ENCODE measurements around the gene CAMKK1. TPM values are rescaled to one million over a fixed set of nuclear protein-coding genes. Genes with fewer than 3 reads are reported as not detected.

Gene CAMKK1
- total and polyA plus RNA-seq, 2 donors (not counting 3 experiments of a cell fraction or from before 2014, with no cell fraction given), result 4.5 to 6.1 TPM

DNA sequence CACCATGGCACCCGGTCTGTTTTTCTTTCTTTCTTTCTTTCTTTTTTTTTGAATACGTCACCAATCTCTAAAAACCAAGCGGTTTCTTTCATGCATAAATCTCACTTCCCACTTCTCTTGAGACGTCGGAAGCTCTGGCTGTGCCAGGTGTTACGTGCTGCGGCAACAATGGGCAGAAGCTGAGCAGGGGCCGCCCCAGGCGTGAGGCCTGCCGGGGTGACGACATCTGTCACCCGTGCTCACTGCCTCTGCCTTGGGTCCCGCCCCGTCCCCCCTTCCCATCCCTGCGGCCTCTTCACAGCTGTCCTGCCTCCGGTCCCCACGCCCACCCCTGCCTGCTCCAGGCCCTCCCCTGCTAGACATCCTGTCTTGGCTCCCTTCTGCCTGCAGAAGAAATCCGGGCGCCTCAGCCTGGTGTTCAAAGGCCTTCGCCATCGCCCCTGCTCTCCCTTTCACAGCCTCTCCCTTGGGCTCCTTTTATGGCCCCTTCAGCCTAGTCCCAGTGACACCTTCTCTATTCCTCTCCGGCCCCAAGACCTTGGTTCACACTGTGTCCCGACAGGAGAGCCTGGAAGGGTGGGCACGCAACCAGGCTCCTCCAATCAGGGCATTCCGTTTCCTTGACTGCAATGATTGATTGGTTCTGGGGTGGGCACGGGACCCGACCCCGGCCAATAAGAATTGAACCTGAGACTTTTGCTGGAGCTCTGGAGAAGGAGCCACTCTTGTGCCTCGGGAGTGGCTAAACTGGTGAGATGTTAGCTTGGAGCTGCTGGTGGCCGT is 18.6 kb upstream of the CAMKK1 start:
- Histone ChIP-seq H3K4me3 (replicated peaks in 1 of 3; ENCODE audit: insufficient read depth in 1 of 3, low read depth in 1 of 3, low read length in 3 of 3) (no peak overlapping the region), H2AFZ (ENCODE audit: low read depth, low read length) (no peak overlapping the region), H3K27me3 (ENCODE audit: control insufficient read depth in 2 of 2, insufficient read depth in 2 of 2, low read length in 2 of 2) (no peaks in the 10 kb centered on the region), H3K9me3 (replicated peaks; ENCODE audit: control insufficient read depth, insufficient read depth, low read length) (no peaks in the 10 kb centered on the region), H3K9me1 (replicated peaks; ENCODE audit: control insufficient read depth, extremely low read depth, insufficient read depth, low read length) (no peaks in the 10 kb centered on the region), H3K27ac (ENCODE audit: insufficient read depth, low read depth, low read length) (no peak overlapping the region), H3K4me1 (ENCODE audit: control insufficient read depth, extremely low read depth, insufficient read depth, low read length) (peaks cover 4% of the 10 kb centered on the region), H4K20me1 (replicated peaks; ENCODE audit: control insufficient read depth, extremely low read depth, insufficient read depth, low read length) (no peaks in the 10 kb centered on the region), H3K36me3 (ENCODE audit: control insufficient read depth in 2 of 2, extremely low read depth in 1 of 2, insufficient read depth in 2 of 2, low read length in 2 of 2) (no peaks in the 10 kb centered on the region), H3K4me2 (ENCODE audit: insufficient read depth, low read length) (no peak overlapping the region), H3K79me2 (ENCODE audit: control insufficient read depth, insufficient read depth, low read length) (no peaks in the 10 kb centered on the region), H3K9ac (replicated peaks; ENCODE audit: extremely low read depth, insufficient read depth, low read length) (no peak overlapping the region)
- dilution Hi-C loops (cut with MboI; ENCODE audit: extremely low pct_ligation_motif_present, low sequenced_read_pairs) (no loop called here), intact Hi-C loops (cut with micrococcal nuclease) (no loop called here)
- no peak for DNase-seq (ENCODE audit: low read depth, low spot score)
- TF ChIP-seq, protein P1, sequence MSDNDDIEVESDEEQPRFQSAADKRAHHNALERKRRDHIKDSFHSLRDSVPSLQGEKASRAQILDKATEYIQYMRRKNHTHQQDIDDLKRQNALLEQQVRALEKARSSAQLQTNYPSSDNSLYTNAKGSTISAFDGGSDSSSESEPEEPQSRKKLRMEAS (IDR thresholded peaks at IDR 0.05; ENCODE audit: insufficient read depth, insufficient read length), result no peak
- no peak for TF ChIP-seq MYC (IDR thresholded peaks at IDR 0.05; ENCODE audit: low read depth, low read length)
- no peak for TF ChIP-seq EZH2 (IDR thresholded peaks at IDR 0.05; ENCODE audit: borderline replicate concordance, low read depth, low read length, severe bottlenecking)
- no peak for TF ChIP-seq POLR2AphosphoS5 (IDR thresholded peaks at IDR 0.05; ENCODE audit: insufficient read depth, low read depth, low read length)
- TF ChIP-seq CTCF (IDR thresholded peaks at IDR 0.05; ENCODE audit: extremely low read depth in 1 of 2, insufficient read depth in 1 of 2, low read depth in 1 of 2, low read length in 2 of 2), result no peak
- TF ChIP-seq JUN (IDR thresholded peaks at IDR 0.05; ENCODE audit: borderline replicate concordance, insufficient read depth, insufficient read length, low read depth), result no peak
- no peak for TF ChIP-seq POLR2A (IDR thresholded peaks at IDR 0.05; ENCODE audit: low read depth, low read length)
- ChIA-PET CTCF (interaction anchor here (1.3 to 5.0 kb wide), 5 partner anchors 18 to 90 kb away, joined by 3 to 84 read pairs (median 15); partner anchors contain the start of gene CAMKK1), POLR2A (no interaction called here)
- FAIRE-seq, result no peak
- no TSS peak for BruUV-seq (replicated peaks)

Data from endothelial cell of umbilical vein (primary cell).